SK-N-SH treated with all-trans-retinoic acid at 6 μM for 48 hours (cell line): ENCODE results near the gene OR6B1.

Experiments used
- ATAC-seq: fragments of 200-7000 bp; cut with Tn5 transposase; 3 replicates; pipeline ENCODE4 v1.9.1; 2020; ENCODE audit warnings: mild to moderate bottlenecking, moderate library complexity
- ARNTL ChIP-seq: fragments of 450-650 bp; formaldehyde crosslinking; IDR thresholded peaks from 2 replicates; pipeline ENCODE4 v1.5.0; 2020; ENCODE audit warnings: low read depth, mild to moderate bottlenecking, moderate library complexity, borderline replicate concordance
- BACH2 ChIP-seq: fragments of 250-450 bp; sonication (Bioruptor Pico); IDR thresholded peaks from 2 replicates; pipeline ENCODE4 v1.9.0; 2021; ENCODE audit warnings: mild to moderate bottlenecking, borderline replicate concordance
- CREB5 ChIP-seq: fragments of 250-450 bp; sonication (Bioruptor Pico); IDR thresholded peaks from 2 replicates; pipeline ENCODE4 v1.5.1; 2020; ENCODE audit warnings: low read depth, mild to moderate bottlenecking, moderate library complexity
- CSDC2 ChIP-seq: fragments of 250-450 bp; sonication (Bioruptor Pico); IDR thresholded peaks from 2 replicates; pipeline ENCODE4 v1.5.0; 2020; ENCODE audit warnings: mild to moderate bottlenecking, moderate library complexity
- CSRNP3 ChIP-seq: fragments of 250-450 bp; sonication (Bioruptor Pico); IDR thresholded peaks from 2 replicates; pipeline ENCODE4 v1.5.1; 2021; ENCODE audit warnings: mild to moderate bottlenecking, moderate library complexity
- ESRRG ChIP-seq: fragments of 250-450 bp; sonication (Bioruptor Pico); IDR thresholded peaks from 2 replicates; pipeline ENCODE4 v1.6.1; 2021; ENCODE audit warnings: mild to moderate bottlenecking
- GLIS3 ChIP-seq: fragments of 250-450 bp; sonication (Bioruptor Pico); IDR thresholded peaks from 2 replicates; pipeline ENCODE4 v1.5.0; 2020; ENCODE audit warnings: mild to moderate bottlenecking, moderate library complexity
- ISL1 ChIP-seq: fragments of 250-450 bp; sonication (Bioruptor Pico); IDR thresholded peaks from 2 replicates; pipeline ENCODE4 v2.1.2; 2022; ENCODE audit warnings: mild to moderate bottlenecking, moderate library complexity
- POU6F1 ChIP-seq: fragments of 250-450 bp; sonication (Bioruptor Pico); IDR thresholded peaks from 2 replicates; pipeline ENCODE4 v1.8.0; 2021; ENCODE audit warnings: low read depth, mild to moderate bottlenecking, moderate library complexity, borderline replicate concordance
- PPARA ChIP-seq: fragments of 250-450 bp; sonication (Bioruptor Pico); IDR thresholded peaks from 2 replicates; pipeline ENCODE4 v1.5.0; 2020; ENCODE audit warnings: mild to moderate bottlenecking, borderline replicate concordance
- RARB ChIP-seq: fragments of 250-450 bp; sonication (Bioruptor Pico); IDR thresholded peaks from 2 replicates; pipeline ENCODE4 v1.8.0; 2021; ENCODE audit warnings: mild to moderate bottlenecking, moderate library complexity
- SNAI2 ChIP-seq: fragments of 250-450 bp; sonication (Bioruptor Pico); IDR thresholded peaks from 2 replicates; pipeline ENCODE4 v1.5.0; 2020; ENCODE audit warnings: mild to moderate bottlenecking, moderate library complexity
- TCF4 ChIP-seq: fragments of 250-450 bp; sonication (Bioruptor Pico); IDR thresholded peaks from 2 replicates; pipeline ENCODE4 v1.8.0; 2021; ENCODE audit warnings: mild to moderate bottlenecking, moderate library complexity, borderline replicate concordance
- TOX ChIP-seq: fragments of 250-450 bp; sonication (Bioruptor Pico); IDR thresholded peaks from 2 replicates; pipeline ENCODE4 v1.8.0; 2021; ENCODE audit warnings: mild to moderate bottlenecking, moderate library complexity, borderline replicate concordance
- ZFP3 ChIP-seq: fragments of 250-450 bp; sonication (Bioruptor Pico); IDR thresholded peaks from 2 replicates; pipeline ENCODE4 v1.5.0; 2020; ENCODE audit warnings: mild to moderate bottlenecking, moderate library complexity
- ZFP30 ChIP-seq: fragments of 450-650 bp; formaldehyde crosslinking; IDR thresholded peaks from 2 replicates; pipeline ENCODE4 v1.5.0; 2022; ENCODE audit warnings: mild to moderate bottlenecking, moderate library complexity
- ZNF565 ChIP-seq: fragments of 450-650 bp; formaldehyde crosslinking; conservative IDR thresholded peaks from 2 replicates; pipeline ENCODE4 v1.5.0; 2020; ENCODE audit warnings: low read depth, mild to moderate bottlenecking, moderate library complexity
- ZNF70 ChIP-seq: fragments of 450-650 bp; formaldehyde crosslinking; IDR thresholded peaks from 2 replicates; pipeline ENCODE4 v1.5.0; 2020; ENCODE audit warnings: mild to moderate bottlenecking, moderate library complexity
- ZNF8 ChIP-seq: fragments of 450-650 bp; formaldehyde crosslinking; IDR thresholded peaks from 2 replicates; pipeline ENCODE4 v1.5.0; 2020; ENCODE audit warnings: mild to moderate bottlenecking, moderate library complexity
- TF ChIP-seq, protein P1 (sequence below): fragments of 250-450 bp; sonication (Bioruptor Pico); IDR thresholded peaks from 2 replicates; pipeline ENCODE4 v1.5.0; 2020; ENCODE audit warnings: mild to moderate bottlenecking, moderate library complexity

The OR6B1 gene

DNA sequence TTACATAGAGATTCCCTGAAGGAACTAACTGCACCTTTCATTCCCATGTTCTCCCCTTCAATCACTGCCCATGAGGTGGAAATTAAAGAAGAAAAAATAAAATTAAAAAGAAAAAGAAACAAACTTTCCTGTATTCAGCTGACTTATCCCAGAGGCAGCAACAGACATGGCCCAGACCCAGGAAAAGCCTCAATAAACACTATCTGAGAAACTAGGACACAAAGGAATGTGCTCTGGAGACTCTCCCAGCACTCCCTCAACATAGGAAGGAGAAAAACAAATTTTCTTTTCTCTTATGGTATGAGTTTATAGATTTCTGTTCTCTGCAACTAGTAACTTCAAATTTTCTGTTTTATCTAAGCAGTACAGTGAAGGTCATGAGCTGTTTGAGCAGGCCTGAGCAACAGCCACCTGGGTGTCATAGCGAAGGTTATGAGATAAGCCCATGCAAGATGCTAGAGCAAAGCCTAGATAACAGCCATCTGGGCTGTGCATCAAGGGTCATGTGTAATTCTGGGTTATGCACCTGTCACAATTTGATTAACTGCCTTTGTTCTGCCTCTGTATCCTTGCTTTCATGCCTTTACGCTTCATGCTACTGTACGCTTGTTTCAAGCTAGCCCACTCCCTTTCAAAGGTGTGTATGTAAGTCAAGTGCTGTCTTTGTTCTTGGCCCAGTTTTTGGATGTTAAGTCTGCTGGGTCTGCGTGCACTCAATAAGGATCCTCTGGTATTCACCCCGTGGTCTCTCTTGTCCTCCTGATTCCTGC, 11.0 kb upstream of the OR6B1 start:
- 0 out of 3 replicates have a peak, but pooled peaks have one; percentile 28 for ATAC-seq
- no peak for TF ChIP-seq CSDC2 (CRISPR knock-in tag)

- no peak for ATAC-seq
- TF ChIP-seq BACH2 (CRISPR knock-in tag) (no peak), ZNF8 (CRISPR knock-in tag) (no peak), CSRNP3 (no peak), TOX (no peak), ZFP30 (no peak), POU6F1 (CRISPR knock-in tag) (no peak), SNAI2 (CRISPR knock-in tag) (no peak), RARB (CRISPR knock-in tag) (no peak), ARNTL (CRISPR knock-in tag) (no peak), GLIS3 (CRISPR knock-in tag) (no peak), ZFP3 (CRISPR knock-in tag) (no peak), CSDC2 (CRISPR knock-in tag) (no peak)
These were observed 7.5 kb upstream of the OR6B1 start for GRCh38 chr7:143992670-143993069.

DNA sequence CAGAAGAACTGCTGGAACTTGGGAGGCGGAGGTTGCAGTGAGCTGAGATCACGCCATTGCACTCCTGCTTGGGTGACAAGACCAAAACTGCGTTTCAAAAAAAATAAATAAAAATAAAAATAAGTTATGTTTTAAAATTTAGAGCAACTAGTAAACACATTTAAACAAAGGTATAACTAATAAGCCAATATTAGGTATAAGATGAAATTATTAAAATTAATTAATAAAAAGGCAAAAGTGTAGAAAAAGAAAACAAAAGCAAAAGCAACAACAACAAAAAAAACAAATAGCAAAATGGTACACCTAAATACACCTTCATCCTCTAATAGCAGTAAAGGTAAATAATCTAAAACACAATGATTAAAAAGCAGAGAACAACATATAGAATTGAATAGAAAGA, 6.2 kb upstream of the OR6B1 start:
- TF ChIP-seq RARB (CRISPR knock-in tag) (no peak), ESRRG (CRISPR knock-in tag) (no peak), CSDC2 (CRISPR knock-in tag) (no peak), ZNF8 (CRISPR knock-in tag) (no peak), CREB5 (no peak), ARNTL (CRISPR knock-in tag) (no peak), PPARA (CRISPR knock-in tag) (no peak), ZFP3 (CRISPR knock-in tag) (no peak), GLIS3 (CRISPR knock-in tag) (no peak), ZNF70 (CRISPR knock-in tag) (no peak), ISL1 (CRISPR knock-in tag) (no peak), BACH2 (CRISPR knock-in tag) (no peak), ZFP30 (no peak), ZNF565 (no peak), TCF4 (CRISPR knock-in tag) (no peak), POU6F1 (CRISPR knock-in tag) (no peak), TOX (no peak), SNAI2 (CRISPR knock-in tag) (no peak)
- TF ChIP-seq, protein P1, sequence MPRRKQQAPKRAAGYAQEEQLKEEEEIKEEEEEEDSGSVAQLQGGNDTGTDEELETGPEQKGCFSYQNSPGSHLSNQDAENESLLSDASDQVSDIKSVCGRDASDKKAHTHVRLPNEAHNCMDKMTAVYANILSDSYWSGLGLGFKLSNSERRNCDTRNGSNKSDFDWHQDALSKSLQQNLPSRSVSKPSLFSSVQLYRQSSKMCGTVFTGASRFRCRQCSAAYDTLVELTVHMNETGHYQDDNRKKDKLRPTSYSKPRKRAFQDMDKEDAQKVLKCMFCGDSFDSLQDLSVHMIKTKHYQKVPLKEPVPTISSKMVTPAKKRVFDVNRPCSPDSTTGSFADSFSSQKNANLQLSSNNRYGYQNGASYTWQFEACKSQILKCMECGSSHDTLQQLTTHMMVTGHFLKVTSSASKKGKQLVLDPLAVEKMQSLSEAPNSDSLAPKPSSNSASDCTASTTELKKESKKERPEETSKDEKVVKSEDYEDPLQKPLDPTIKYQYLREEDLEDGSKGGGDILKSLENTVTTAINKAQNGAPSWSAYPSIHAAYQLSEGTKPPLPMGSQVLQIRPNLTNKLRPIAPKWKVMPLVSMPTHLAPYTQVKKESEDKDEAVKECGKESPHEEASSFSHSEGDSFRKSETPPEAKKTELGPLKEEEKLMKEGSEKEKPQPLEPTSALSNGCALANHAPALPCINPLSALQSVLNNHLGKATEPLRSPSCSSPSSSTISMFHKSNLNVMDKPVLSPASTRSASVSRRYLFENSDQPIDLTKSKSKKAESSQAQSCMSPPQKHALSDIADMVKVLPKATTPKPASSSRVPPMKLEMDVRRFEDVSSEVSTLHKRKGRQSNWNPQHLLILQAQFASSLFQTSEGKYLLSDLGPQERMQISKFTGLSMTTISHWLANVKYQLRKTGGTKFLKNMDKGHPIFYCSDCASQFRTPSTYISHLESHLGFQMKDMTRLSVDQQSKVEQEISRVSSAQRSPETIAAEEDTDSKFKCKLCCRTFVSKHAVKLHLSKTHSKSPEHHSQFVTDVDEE (CRISPR knock-in tag) = no peak
- TF ChIP-seq, all 23 proteins: peak for 0

More for the DNA sequence above, 6.2 kb upstream of the OR6B1 start:
- ATAC-seq = no peak
